GM19455 (cell line): ENCODE results near the gene LRRC66.
A peak's percentile ranks its signal among the peaks of the same experiment; 100 is the strongest.

Experiments used
- ATAC-seq: cut with Tn5 transposase; IDR thresholded peaks from one replicate; pipeline ENCODE4 v1.9.1; 2021; ENCODE audit not compliant: unreplicated experiment

Gene LRRC66, protein sequence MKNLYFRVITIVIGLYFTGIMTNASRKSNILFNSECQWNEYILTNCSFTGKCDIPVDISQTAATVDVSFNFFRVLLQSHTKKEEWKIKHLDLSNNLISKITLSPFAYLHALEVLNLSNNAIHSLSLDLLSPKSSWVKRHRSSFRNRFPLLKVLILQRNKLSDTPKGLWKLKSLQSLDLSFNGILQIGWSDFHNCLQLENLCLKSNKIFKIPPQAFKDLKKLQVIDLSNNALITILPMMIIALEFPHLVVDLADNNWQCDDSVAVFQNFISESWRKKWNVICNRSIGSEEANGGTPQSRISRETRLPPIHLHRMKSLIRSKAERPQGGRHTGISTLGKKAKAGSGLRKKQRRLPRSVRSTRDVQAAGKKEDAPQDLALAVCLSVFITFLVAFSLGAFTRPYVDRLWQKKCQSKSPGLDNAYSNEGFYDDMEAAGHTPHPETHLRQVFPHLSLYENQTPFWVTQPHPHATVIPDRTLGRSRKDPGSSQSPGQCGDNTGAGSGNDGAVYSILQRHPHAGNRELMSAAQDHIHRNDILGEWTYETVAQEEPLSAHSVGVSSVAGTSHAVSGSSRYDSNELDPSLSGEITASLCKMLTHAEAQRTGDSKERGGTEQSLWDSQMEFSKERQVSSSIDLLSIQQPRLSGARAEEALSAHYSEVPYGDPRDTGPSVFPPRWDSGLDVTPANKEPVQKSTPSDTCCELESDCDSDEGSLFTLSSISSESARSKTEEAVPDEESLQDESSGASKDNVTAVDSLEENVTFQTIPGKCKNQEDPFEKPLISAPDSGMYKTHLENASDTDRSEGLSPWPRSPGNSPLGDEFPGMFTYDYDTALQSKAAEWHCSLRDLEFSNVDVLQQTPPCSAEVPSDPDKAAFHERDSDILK

DNA sequence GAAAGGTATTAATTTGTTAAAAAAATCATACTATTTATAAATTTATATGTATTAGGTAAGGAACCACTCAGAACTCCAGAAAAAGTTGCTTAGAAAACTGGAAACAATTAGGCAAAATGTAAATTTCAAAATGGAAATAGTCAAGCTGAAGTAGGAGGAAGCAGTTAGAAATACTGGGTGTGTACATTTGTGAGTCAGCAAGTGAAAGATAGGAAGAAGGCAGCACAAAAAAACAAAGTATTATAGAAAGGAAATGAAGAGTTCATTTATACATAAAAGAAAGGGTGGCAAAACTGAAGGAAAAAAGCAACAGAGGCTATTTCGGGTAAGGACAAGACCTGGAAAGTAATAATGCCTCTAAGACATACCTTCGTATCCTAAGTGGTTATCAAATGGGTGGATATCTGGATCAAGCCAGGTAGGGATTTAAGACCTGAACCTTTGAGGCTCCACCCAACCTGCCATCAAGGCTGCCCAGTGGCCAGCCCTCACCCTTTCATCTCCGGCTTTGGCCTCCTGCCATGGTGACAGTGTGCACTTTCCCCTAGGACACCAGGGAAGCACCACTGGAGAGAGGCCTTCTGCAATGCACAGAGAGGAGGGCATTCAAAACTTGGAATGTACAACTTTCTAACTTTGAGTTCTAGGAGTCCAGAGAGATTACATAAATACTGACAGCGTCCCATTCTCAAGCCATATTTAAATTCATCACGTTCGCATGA is at the start of gene LRRC66:
LRRC66 (minus strand) TSS at position 428 of the 722 bp plus-strand sequence. CDS start 2,750 bp downstream, outside the sequence.
- ATAC-seq: no peak

- ATAC-seq: no peak
These were observed 49.4 kb upstream of the LRRC66 start for GRCh38 chr4:52069571-52069970.

DNA sequence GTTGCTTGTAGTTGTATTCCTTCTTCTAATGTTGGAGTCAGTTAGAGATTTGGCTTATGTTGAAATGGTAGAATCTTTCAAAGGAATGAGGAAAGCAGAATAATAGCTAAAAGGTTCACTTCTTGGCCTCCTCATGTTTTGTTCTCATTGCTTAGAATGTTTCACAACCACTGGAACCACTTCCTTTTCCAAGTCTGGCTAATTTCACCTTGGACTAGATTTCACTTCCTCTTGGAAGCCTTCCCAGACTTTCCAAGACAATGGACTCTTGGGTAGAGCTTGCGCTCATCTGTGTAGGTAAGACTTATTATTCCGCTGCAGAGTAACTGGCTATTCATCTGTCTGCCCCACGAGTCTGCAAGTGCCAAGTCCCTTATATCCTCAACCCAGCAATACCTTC is 39.2 kb upstream of the LRRC66 start:
- ATAC-seq: no peak

- no peak for ATAC-seq
These were observed 38.1 kb upstream of the LRRC66 start for GRCh38 chr4:52058275-52058674.

DNA sequence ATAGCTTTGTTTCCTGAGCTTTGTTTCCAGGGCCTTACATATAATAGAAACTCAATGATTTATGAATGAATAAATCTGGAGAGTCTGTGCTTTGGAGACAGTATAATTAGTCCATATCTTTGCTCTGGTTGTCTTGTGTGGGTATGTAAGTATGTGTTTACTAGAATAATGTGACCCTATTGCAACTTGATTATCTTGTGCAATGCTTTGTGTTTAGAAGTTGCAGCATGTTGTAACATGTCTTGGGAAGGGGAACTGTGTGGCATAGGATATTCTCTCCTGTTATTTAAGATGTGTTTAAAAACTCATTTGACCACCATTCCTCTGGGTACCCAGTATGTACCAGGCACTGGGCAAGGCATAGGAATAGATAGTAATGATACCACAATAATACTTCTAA is 37.0 kb upstream of the LRRC66 start:
- ATAC-seq: no peak

- no peak for ATAC-seq
These were observed 34.1 kb upstream of the LRRC66 start for GRCh38 chr4:52054254-52054653.

- peak; percentile 53 for ATAC-seq
These were observed 32.3 kb upstream of the LRRC66 start for GRCh38 chr4:52052475-52052780.

GRCh38 chr4:52051615-52052474 is 31.7 kb upstream of the LRRC66 start:
- ATAC-seq: peak; percentile 64

- ATAC-seq: peak; percentile 50
These were observed 31.1 kb upstream of the LRRC66 start, which contains the start of gene SPATA18 for GRCh38 chr4:52051213-52051614. SPATA18 (plus strand) TSS chr4:52051304; CDS start chr4:52051705, 401 bp downstream.

DNA sequence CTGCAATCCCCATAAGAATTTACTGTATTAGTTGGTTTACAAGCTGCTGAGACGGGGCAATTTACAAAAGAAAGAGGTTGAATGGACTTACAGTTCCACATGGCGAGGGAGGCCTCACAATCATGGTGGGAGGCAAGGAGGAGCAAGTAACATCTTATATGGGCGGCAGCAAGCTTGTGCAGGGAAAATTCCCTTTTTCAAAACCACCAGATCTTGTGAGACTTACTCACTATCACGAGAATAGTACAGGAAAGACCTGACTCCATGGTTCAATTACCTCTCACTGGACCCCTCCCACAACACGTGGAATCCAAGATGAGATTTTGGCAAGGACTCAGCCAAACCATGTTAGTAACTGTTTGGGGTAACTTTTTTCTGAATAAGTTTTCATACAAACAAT is 29.1 kb upstream of the LRRC66 start:
- no peak for ATAC-seq

DNA sequence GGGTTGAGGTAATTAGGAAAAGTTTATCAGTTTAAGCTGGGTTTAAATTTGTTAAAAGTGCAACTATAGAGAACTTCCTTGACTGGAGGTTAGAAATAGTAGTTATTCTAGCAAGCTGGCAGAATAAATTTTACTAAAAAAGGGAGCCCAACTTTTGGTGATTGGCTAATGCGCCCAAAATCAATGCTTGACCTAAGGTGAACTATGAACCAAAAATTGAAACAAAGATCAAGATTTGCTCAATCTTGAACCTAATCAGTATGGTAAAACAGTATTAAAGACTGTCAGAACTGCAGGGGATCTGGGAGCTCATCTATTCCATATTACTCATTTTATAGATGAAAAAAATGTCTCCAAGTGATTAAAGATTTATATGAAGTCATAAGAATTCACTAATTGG is 24.9 kb upstream of the LRRC66 start:
- ATAC-seq: no peak

DNA sequence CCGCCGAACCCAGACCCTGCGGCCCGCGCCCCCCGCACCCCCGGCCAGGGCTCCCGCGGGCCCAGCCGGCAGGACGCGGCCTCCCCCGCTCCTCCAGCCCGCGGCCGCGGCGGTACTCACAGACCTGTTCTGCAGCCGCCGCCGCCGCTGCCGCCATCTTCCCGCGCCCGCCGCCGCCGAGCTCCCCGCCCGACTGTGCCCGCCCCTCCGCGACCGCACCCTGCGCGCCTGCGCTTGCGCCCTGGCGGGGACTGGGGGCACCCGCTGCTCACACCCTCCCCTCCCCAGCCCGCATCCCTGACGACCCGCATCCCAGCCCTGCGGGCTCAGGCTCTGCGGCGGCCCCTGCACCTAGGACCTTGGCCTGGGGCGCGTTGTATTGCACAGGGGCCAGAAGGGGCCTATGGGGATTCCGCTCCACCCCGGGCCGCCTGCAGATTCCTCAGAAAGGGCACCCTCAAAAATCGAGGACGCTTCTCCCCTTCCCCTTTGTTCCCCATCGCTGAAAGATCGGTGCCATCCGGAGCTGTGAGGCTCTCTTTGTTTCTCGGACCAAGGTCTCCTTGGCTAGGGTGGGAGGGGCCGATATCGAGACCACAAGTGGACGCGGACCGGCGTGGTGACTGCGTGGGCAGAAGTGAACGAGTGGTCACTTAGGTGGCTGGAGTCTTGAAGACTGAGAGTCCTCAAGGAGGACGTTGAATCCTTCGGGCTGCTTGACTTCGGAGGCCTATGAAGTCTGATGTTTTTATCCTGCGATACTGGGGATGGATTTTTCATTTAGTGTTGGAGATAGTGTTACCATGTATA is 18.1 kb upstream of the LRRC66 start, which contains the start of gene SGCB:
SGCB (minus strand) TSS at position 197 of the 810 bp plus-strand sequence; CDS start at position 157, 40 bp downstream.
- peak; percentile 92 for ATAC-seq

GRCh38 chr4:52037689-52038102 is 17.5 kb upstream of the LRRC66 start:
- peak; percentile 58 for ATAC-seq

GRCh38 chr4:52036886-52037530 is 16.8 kb upstream of the LRRC66 start:
- ATAC-seq: no peak

DNA sequence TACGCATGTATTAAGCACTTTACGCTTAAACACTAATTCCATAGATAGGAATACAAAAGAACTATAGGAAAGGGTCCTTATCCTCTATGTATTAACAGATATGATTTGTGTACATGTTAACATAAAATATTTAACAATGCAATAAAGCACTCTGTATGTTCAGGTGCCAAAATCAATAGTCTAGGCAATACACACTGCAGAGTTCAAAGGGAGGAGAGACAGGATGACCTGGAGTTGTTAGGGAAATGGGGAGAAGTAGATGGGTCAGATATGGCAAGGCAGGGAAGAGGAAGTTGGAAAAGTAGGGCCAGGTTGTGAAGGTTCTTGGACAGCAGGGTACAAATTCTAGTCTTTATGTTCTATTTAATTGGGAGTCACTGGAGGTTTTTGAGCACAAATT is 15.0 kb upstream of the LRRC66 start:
- ATAC-seq: no peak

- ATAC-seq: no peak
These were observed 11.8 kb upstream of the LRRC66 start for GRCh38 chr4:52032005-52032404.

DNA sequence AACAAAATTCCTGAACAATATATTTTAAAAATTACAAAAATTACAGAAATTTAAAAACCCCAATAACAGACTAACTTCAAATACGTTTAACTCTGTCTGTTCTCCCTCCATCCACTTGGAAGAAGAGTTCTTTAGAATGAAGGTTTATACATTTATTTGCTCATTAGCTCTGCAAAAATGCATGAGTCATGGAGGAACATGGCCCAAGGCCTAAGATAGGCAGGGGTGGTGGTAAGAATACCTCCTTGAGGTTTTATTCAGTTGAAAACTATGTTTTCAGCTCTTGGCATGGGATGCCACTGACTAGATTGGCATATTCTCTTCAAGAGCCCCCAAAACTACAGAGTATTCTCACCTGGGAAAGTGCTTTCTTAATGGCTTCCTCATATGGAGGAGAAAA is 8.8 kb upstream of the LRRC66 start:
- ATAC-seq: no peak

GRCh38 chr4:52017814-52018213 is 2.3 kb downstream of the LRRC66 start:
- ATAC-seq: no peak

- ATAC-seq: no peak
These were observed 3.2 kb downstream of the LRRC66 start for GRCh38 chr4:52016981-52017380.
